Measurements from ENCODE around the gene SMYD3.
"Not testable (repeated sequence)": the region's sequence is repeated elsewhere in the genome, so short reads cannot be mapped to it uniquely, and the experiment has no call there.

The SMYD3 gene

DNA sequence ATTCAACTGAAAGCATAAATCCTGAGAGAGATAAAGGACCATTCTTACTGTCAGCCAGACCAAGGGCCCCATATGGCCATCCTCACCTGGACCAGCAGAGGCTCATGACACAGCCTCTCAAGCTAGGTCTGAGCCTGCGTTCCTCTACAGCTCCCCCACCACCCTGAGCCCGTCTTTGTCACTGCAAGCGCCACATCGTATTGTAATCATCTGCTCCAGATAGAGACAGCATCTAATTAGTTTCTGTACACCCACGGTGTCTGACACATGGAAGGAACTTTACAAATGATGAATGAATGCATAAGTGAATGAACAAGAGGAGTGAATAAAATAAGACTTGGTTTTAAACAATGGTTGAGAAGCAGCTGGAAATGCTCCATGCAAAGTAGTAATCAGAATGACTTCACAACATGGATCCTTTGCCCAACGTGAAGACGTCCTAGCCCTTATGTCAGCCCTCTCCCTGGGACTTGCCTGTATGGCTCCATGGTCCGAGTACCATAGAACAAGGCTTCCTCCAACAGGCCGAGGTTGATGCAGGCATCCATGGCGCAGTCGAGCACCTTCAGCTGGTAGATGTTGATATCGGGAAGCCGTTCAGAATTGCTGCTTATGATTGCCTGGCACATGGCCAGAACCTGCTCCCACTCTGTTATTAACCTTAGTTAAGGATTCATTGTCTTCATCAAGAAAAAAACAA, 648.9 kb downstream of the SMYD3 start:
- DNase-seq (ENCODE audit: low read depth in 1 of 2, low spot score in 1 of 2) = no peak

DNA sequence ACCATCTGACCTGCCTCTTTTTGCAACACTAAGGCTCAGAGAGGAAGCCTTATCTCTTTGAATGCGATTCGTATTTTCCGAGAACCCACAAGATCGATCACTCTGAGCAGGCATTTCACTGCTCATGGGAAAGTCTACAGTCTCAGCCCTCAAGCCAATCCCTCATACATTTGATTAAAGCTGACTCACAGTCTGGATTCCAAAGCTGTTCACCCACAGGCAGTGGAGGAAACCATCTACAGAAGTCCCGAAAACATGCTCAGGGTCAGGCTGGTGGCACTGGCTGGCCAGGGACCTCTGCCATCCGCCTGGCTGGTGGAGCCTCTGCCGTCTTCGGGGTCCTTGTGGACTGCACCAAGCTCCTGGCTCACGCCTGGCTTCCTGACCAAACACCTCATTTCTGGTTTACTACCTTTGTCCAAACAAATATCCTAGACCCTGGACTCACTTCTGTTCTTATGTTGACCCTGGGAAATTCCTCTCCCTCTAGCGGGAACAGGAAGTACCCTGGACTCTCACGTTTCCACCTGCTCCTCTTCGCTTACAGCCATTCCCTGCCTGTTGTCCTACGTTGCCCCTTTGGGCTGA, 650.0 kb downstream of the SMYD3 start:
- DNase-seq (ENCODE audit: low read depth in 1 of 2, low spot score in 1 of 2) = no peak

DNA sequence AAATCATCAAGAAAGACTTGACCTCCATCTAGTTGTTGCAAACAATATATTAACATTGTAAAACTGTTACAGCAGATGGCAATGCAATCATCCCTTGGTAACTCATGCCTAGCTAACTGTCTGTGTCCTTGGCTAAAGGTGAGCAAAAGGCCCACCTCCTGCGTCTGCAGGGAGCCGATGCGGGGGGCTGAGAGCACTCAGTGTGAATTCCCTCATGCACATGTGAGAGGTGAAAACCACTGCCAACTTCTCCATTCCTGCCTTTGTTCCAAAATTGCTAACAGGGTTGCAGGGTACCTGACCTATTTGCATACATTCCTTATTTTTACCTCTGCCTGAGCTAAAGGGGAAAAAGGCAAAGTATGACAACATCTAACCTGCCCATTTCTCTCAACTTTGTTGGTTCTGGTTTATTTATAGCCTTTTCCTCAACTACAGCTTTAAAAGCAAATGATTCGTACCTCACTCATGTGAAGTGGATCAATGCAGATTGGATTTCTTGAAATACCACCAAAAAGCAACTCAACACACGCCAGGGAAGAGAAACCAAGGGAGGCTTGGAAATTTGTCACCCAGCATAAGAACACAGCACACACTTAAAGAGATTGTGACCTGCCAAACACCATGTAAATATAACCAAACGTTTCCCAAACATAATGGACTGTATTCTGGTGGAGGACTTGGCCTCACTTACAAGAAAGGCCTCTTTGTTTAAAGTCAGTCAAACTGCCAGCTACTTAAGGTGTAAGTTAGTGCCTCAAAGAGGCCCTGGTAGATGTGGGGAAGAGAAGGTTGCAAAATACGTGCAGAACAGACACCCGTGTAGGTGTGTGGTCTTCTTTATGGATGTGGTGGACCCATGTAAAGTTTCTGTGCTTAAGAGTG, 651.0 kb downstream of the SMYD3 start:
- DNase-seq (ENCODE audit: low read depth in 1 of 2, low spot score in 1 of 2) = no peak

DNA sequence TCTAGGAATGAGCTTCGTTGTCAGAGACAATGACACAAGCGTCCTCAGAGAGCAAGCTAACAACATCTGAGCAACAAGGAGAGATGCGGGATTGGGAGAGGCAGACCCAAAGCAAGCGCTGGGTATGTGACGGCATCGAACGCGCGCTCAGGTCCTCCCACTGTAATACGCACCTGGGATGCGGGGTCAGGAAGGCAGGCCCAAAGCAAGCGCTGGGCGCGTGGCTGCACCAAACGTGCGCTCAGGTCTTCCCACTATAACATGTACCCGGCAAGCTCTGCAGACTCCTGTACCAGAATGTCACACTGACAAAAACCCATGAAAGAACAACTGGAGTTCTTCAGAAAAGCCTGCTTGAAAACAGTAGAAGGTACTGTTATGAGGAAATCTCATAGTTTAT, 653.8 kb downstream of the SMYD3 start:
- DNase-seq (ENCODE audit: low read depth in 1 of 2, low spot score in 1 of 2) = no peak

DNA sequence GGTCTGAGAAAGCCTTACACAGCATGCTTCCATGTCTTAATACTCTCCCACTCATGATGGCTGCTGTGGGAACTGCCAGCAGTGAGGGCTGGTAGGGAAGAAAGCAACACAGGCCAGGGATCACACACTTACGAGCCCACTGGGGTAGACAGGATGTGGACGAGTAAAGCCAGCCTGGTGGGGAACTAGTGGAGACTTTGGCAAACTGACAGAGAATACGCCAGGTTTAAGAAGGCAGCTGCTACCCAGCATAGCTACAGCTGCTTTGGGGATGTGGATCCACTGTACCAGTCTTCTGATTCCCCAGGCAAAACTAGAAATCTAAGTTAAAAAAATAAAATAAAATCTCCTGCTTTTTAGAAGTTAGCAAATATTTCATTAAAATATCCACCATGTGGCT, 664.0 kb downstream of the SMYD3 start:
- no peak for DNase-seq (ENCODE audit: low read depth in 1 of 2, low spot score in 1 of 2)

DNA sequence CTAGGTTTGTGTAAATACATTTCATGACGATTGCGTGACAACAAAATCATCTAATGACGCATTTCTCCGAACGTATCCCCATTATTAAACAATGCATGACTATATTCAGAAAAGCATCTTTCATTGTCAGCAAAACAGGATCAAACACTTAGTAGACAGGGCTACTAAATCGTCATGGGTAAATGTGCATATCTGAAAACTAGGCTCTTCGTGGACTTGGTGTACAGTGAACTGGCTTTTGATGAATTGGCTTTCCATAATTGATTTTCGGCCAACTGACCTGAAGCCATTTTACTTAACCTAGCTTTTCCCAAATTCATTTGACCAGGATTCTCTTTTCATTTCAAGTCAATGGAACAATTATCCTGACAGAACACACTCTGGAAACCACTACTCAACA, 665.0 kb downstream of the SMYD3 start:
- DNase-seq (ENCODE audit: low read depth in 1 of 2, low spot score in 1 of 2) = no peak

DNA sequence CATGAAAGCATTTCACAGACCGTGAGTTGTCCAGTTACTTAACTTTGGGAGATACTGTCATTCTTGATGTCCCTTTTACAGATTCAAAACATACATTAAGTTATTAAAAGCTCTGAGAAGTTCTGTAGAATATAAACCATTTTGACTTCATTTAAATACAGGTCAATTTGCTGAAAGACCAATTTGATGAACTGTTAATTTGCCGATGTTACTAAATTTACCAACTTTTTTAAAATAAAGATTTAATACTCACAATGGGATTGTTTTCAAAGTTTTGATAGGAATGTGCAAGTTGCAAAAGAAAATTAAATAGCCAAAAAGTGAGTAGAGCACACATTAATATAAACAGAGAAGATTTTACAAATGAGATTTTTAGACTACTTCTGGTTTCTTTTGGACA, 666.1 kb downstream of the SMYD3 start:
- no peak for DNase-seq (ENCODE audit: low read depth in 1 of 2, low spot score in 1 of 2)

DNA sequence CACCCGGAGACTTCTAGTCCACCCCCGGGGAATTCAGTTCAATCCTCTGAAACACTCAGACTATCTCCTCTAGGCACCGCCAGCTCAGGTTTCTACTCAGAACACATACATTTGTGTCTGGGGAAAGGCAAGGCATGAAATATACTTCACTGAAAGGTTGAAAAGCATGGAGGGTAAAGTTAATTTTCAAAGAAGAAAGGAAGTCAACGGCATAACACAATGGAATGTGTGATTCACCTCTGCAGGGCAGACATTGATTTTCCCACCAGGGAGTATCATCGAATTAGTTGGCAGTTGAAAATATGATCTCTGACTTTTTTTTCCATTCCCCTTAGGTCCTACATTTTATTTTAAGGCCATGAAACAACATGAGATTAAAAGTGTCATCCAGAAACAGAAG, 669.4 kb downstream of the SMYD3 start:
- DNase-seq (ENCODE audit: low read depth in 1 of 2, low spot score in 1 of 2) = no peak

DNA sequence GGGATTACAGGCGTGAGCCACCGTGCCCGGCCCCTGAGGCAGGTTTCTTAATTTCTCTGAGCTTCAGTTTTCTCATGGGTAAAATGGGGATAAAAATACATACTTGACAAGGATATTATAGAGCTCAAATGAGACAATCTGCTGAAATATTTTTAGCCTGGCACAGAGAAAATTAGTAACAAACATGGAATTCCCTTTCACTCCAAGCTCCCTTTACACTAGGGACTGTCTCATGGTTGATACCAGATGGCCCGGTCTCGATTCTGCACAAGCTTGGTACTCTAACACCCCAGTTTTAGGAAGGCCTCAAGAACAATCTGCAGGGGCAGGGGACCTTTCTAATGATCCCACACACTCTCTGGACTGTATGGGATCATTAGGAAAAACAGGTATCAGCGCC, 671.7 kb downstream of the SMYD3 start:
- no peak for DNase-seq (ENCODE audit: low read depth in 1 of 2, low spot score in 1 of 2)

DNA sequence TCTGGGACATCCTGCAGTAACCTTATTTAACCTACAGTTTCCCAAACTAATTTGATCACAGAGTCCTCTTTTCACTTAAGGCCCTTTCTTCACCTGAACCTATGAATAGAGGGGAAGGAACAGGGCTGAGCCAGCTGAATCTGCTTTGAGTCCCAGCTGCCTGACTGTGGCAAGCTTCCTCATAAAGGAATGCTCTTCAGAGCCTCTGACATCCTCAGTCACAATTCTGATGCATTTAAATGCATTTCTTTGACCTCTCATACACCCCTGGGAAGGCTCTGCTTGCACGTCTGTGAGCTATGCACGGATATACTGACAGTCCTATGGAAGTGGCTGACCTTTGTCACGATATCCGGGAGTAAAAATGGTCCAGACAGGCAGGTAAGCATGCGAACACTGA, 673.1 kb downstream of the SMYD3 start:
- no peak for DNase-seq (ENCODE audit: low read depth in 1 of 2, low spot score in 1 of 2)

DNA sequence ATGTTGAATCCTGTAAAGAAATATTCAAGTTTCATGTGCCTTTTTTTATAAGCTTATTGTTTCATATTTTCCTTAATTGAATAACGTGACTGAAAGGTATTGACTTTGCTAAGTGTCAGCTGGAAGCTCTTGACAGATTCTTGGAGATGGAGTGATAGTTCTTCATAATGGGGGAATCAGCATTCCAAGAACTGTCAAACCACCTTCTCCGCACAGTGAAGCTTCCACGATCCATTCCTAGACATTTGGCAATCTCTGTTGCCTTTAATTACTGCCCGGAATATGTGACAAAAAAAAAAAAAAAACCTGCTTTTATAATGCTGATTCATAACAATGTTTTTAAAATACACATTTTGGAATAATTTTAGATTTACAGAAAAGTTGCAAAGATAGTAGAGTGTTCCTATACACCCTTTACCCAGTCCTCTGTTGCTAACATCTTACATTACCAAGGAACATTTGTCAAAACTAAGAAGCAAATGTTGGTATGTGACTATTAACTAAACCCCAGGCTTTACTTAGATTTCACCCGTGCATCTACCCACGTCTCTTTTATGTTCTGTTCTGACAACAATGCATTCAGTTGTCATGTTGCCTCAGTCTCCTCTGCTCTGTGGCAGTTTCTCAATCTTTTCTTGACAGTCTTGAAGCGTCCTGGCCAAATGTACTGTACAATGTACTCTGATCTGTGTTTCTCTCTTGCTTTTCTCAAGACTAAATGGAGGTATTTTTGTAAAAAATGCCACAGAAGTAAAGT, 674.1 kb downstream of the SMYD3 start:
- no peak for DNase-seq (ENCODE audit: low read depth in 1 of 2, low spot score in 1 of 2)

DNA sequence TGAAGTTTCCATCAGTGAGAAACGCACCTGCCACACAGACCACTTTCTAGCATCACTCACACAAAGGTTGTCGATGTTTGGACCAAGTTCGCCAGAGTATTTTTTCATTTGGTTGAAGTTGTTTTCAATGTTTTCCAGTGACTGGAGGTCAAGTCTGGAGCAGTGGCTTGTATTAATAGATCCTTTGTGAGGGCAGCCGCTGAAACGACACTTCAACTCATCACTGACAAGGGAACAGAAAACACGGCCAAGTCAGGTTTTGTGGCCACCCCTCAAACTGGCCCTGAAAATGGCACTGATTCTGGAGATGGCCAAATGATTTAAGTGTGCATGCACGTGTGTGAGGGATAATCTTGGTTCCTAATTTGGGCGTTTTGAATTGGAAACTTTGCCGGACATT, 675.6 kb downstream of the SMYD3 start:
- no peak for DNase-seq (ENCODE audit: low read depth in 1 of 2, low spot score in 1 of 2)

DNA sequence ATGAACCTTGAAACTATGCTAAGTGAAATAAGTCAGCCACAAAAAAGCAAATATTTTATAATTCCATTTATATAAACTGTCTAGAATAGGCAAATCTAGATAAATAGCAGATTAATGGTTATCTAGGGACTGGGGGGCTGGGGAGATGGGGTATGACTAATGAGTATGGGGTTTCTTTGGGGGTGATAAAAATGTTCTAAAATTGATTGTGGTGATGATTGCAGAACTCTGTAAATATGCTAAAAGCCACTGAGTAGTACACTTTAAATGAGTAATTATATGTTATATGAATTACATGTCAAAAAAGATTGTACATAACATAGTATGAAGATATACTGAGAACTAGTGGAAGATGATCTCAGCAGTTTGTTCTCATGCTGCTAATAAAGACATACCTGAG, 677.3 kb downstream of the SMYD3 start:
- DNase-seq (ENCODE audit: low read depth in 1 of 2, low spot score in 1 of 2) = no peak

DNA sequence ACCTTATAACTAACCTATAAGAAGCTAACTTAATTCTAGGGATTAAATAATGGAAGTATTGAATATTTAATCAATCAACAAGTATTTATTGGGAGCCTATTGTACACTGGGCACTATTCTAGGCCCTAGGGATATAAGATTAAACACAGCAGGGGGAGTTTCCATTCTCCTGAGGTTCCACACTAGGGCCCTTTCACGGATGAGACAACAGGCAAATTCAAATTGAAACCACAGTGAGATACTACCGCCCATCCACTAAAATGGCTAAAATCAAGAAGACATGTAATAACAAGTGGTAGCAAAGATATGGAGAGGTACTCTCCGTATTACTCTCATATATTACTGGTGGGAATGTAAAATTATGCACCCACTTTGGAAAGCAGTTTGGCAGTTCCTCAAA, 677.9 kb downstream of the SMYD3 start:
- no peak for DNase-seq (ENCODE audit: low read depth in 1 of 2, low spot score in 1 of 2)

DNA sequence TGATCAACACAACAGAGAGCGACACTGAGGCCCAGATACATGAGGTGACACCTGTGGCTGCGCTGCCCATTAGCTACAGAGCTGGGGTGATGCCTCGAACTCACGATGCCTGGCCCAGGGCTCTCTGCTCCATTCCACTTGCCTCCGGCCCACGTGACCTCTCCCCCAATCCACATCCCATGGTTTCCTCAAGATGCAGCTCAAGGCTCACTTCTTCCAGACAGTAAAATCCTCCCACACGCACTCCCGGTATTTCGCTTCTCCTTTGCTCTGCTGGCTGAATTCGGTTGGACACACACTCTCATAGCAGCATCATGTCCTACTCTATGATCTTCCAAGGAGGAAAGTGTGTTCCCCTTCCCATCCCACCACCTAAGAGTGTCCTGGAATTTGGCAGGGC, 679.8 kb downstream of the SMYD3 start:
- no peak for DNase-seq (ENCODE audit: low read depth in 1 of 2, low spot score in 1 of 2)

DNA sequence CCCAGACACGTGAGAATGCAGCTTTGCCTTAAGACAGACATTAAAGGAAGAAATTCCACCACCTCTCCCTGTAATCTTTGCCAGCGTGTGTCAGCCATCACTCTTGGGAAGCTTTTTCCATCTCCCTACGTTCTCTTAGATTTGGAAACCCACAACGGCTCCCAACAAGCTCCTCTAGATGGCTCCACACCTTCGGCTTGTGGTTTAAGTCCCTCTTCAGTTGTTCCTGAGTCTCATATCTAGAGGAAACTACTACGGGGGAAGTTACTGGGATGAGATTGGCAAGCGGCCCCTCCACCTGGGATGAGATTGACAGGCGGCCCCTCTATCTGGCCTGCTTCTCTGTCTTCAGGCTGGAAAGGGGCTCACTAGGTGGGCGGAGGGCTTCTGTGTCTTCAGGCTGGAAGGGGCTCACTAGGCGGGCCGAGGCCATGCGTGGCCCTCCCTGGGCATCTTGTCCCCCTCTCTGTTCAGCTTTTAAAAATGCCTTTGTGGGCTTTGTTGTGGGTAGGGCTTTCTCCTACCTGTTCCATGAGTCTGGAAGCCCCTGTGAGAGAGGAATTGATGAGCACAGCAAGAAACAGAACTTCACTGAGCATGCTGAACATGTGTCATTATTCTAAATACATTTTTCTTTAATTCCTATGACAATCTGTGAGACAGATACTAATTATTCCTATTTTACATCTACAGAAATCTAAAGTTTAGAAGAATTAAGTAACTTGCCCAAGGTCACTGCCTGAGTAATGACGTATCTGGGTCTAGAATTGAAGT, 681.8 kb downstream of the SMYD3 start:
- no peak for DNase-seq (ENCODE audit: low read depth in 1 of 2, low spot score in 1 of 2)

DNA sequence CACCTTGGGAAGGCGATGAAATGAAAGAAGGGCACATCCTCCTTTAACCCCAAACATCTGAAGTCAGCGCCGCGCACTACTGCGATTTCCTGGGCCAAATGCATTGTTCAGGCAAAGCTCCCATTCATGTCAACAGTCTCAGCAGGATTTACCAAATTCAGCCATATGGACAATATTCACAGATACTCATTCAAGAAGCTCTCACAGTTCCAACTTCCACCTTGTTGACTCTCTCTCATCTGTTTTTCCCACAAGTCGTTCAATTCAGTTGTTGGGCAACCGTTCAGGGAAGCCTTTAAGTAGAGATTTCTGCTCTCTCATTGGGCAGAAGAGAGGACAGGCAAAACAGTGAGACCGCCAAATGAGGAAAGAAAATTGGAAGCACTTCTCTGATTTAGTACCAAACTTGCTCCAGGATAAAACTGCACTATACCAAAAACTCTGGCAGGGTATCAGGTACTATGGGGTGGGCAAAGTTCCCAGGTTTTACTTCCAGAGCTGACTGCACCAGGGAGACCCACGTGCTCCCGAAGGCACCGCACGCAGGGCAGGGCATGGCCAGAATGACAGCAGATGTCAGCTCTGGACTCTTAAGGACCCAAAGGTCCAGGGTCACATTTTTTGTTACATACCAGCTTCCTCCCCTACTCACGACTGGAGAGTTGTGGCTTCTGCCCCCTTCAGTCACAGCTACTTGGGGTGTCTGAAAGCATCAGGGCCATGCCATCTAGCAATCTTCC, 683.5 kb downstream of the SMYD3 start:
- no peak for DNase-seq (ENCODE audit: low read depth in 1 of 2, low spot score in 1 of 2)

DNA sequence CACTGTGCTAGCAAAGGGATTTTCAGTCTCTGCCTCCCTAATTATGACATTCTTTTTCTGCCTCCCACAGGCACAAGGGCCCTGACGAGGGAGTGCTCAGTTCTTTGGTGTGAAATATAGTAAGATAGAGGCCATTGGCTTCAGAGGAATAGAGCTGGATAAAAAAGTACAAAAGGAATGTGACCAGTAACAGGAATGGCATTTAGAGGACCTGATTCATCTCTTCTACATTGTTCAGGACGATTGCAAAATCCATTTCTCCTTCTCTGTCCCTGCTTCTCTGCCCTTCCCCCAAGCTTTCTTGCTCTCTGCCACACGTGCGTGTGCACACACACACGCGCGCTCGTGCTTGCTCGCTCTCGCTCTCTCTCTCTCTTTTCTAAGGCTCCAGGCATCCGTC, 684.1 kb downstream of the SMYD3 start:
- no peak for DNase-seq (ENCODE audit: low read depth in 1 of 2, low spot score in 1 of 2)

DNA sequence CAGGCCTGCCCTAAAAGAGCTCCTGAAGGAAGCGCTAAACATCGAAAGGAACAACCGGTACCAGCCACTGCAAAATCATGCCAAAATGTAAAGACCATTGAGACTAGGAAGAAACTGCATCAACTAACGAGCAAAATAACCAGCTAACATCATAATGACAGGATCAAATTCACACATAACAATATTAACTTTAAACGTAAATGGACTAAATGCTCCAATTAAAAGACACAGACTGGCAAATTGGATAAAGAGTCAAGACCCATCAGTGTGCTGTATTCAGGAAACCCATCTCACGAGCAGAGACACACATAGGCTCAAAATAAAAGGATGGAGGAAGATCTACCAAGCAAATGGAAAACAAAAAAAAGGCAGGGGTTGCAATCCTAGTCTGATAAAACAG, 688.7 kb downstream of the SMYD3 start:
- DNase-seq (ENCODE audit: low read depth in 1 of 2, low spot score in 1 of 2) = not testable (repeated sequence)

DNA sequence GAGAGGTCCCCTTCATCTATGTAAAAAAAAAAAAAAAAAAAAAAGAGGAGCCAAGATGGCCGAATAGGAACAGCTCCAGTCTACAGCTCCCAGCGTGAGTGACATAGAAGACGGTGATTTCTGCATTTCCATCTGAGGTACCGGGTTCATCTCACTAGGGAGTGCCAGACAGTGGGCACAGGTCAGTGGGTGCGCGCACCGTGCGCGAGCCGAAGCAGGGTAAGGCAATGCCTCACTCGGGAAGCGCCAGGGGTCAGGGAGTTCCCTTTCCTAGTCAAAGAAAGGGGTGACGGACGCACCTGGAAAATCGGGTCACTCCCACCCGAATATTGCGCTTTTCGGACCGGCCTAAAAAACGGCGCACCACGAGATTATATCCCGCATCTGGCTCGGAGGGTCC, 690.6 kb downstream of the SMYD3 start:
- DNase-seq (ENCODE audit: low read depth in 1 of 2, low spot score in 1 of 2) = not testable (repeated sequence)

Data from stimulated activated CD4-positive, alpha-beta T cell treated with anti-CD3 and anti-CD28 coated beads, Interleukin-15, amount 100 ng/mL, for 1 hour (primary cell).